ENCODE results near the gene CPT1A.

- TF ChIP-seq CTCF (IDR thresholded peaks at IDR 0.05) (no peak), POLR2A (IDR thresholded peaks at IDR 0.05) (no peak)
Measured at GRCh38 chr11:68863553-68864265, 22.0 kb upstream of the CPT1A start.
